PFSK-1 (cell line): Measurements from ENCODE around the gene LPAR1.

ENCODE experiments used
- FOXP2 ChIP-seq: optimal IDR thresholded peaks from 2 replicates; pipeline ENCODE3; 2011; ENCODE audit warnings: borderline replicate concordance, control low read depth, inconsistent platforms; ENCODE audit not compliant: insufficient read depth; ENCODE audit errors: extremely low read length, extremely low read depth
- POLR2AphosphoS5 ChIP-seq: IDR thresholded peaks from 2 replicates; pipeline ENCODE4 v1.6.1; 2012; ENCODE audit warnings: low read depth, mild to moderate bottlenecking, control low read depth, low read length, moderate library complexity
- SIN3A ChIP-seq: IDR thresholded peaks from 2 replicates; pipeline ENCODE4 v1.6.1; 2012; ENCODE audit warnings: mild to moderate bottlenecking, low read length, moderate library complexity, borderline replicate concordance; ENCODE audit not compliant: insufficient read depth
- TAF1 ChIP-seq: IDR thresholded peaks from 2 replicates; pipeline ENCODE4 v1.6.1; 2012; ENCODE audit warnings: low read length, control low read depth, borderline replicate concordance; ENCODE audit not compliant: insufficient read depth
- TF ChIP-seq, protein P1 (sequence below), 2 experiments: IDR thresholded peaks; 2 replicates each; pipeline versions ENCODE4 v1.6.1 to v1.8.0; 2011 to 2012; ENCODE audit warnings: low read depth in 2 of 2, low read length in 2 of 2, control low read depth in 1 of 2, inconsistent platforms in 1 of 2, mild to moderate bottlenecking in 1 of 2, moderate library complexity in 1 of 2; ENCODE audit not compliant: insufficient read depth in 1 of 2

LPAR1 gene

DNA sequence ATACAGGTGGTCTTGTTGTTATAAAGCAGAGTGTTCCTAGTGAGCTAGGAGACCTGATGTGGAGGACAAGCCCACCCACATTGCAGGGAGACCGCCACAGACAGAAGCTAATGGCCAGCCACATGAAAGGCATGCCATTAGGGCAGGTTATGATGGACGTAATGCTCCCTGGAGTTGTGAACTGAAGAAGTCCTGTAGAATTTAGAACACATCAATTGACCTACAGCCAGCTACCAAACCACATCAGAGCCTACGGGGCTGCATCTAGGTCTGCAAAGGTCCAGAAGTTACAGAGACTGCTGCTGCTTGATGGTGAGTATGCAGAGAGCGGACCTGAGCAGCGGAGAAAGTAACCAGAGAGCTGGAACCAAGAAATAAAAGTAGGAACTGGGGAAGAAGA, 116.6 kb downstream of the LPAR1 start:
- TF ChIP-seq TAF1, result no peak
- TF ChIP-seq FOXP2, result no peak
- no peak for TF ChIP-seq SIN3A
- TF ChIP-seq, protein P1, sequence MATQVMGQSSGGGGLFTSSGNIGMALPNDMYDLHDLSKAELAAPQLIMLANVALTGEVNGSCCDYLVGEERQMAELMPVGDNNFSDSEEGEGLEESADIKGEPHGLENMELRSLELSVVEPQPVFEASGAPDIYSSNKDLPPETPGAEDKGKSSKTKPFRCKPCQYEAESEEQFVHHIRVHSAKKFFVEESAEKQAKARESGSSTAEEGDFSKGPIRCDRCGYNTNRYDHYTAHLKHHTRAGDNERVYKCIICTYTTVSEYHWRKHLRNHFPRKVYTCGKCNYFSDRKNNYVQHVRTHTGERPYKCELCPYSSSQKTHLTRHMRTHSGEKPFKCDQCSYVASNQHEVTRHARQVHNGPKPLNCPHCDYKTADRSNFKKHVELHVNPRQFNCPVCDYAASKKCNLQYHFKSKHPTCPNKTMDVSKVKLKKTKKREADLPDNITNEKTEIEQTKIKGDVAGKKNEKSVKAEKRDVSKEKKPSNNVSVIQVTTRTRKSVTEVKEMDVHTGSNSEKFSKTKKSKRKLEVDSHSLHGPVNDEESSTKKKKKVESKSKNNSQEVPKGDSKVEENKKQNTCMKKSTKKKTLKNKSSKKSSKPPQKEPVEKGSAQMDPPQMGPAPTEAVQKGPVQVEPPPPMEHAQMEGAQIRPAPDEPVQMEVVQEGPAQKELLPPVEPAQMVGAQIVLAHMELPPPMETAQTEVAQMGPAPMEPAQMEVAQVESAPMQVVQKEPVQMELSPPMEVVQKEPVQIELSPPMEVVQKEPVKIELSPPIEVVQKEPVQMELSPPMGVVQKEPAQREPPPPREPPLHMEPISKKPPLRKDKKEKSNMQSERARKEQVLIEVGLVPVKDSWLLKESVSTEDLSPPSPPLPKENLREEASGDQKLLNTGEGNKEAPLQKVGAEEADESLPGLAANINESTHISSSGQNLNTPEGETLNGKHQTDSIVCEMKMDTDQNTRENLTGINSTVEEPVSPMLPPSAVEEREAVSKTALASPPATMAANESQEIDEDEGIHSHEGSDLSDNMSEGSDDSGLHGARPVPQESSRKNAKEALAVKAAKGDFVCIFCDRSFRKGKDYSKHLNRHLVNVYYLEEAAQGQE (IDR thresholded peaks at IDR 0.05; ENCODE audit: insufficient read depth in 1 of 2, low read depth in 2 of 2, low read length in 2 of 2), result no peak
- no peak for TF ChIP-seq POLR2AphosphoS5

DNA sequence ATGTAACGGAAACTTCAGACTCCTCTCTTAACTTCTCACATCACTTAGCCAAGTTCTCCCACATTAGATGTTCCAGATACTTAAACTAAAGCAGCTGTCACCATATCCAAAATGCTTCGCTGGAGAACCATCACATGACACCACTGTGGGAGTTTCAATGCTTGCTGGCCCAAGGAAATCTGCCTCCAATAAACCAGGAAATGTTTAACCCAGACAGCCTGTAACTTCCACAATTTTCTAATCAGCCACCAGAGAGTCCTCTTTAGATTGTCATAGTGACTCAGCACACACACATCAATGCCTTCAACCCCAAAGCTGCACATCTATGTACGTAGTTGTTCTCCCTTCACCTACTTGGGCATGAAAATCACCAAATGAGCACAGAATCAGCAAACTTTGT, 118.7 kb downstream of the LPAR1 start:
- TF ChIP-seq, protein P1 (IDR thresholded peaks at IDR 0.05; ENCODE audit: insufficient read depth in 1 of 2, low read depth in 2 of 2, low read length in 2 of 2), result no peak
- TF ChIP-seq TAF1 (no peak), POLR2AphosphoS5 (no peak), FOXP2 (no peak), SIN3A (no peak)

DNA sequence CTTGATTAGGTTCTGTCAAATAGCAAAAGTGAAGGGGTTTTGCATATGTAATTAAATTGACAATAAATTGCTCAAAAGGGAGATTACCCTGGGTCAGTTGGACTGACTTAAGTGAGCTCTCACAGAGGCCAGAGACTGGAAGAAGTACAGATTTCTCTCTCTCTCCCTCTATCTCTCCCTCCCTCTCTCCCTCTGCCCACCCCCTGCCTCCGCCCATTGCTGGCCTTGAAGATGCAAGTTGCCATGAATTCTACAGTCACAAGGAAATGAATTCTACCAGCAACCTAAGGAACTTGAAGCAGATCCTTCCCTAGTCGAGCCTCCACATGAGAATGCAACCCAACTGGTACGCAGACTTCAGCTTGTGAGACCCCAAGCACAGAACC, 119.2 kb downstream of the LPAR1 start:
- TF ChIP-seq FOXP2 (no peak), TAF1 (no peak), SIN3A (no peak), POLR2AphosphoS5 (no peak)
- TF ChIP-seq, protein P1 (IDR thresholded peaks at IDR 0.05; ENCODE audit: insufficient read depth in 1 of 2, low read depth in 2 of 2, low read length in 2 of 2), result no peak

DNA sequence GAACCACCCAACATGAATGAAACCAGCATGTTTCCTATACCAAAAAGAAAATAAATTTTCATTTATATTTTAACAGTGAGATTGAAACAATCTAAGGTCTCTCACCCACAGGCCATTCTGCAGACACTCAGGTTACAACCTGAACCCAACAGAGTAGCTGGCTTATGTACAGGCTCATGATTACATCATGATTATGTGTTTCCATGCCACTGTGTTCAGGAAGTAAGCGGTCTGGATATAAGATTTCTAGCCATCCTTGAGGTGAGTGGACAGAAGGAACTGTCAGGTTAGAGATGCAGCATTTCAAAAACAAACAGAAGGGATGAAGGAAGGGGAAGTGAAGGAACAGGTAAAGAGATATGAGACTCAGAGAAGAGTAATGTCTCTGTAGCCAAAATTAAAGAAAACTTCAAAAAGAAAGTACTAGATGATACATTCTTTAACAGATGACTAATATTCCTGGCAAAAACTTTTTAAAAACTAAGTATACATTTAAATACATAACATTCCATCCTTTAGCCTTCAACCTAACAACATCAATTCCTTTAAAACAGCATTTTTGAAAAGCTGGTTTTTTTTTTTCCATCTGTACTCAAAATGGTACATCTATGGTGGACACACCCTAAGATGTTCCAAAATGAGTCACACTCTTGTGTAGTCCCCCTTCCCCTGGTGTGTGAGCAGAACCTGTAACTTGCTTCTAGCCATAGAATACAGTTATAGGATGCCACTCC, 119.8 kb downstream of the LPAR1 start:
- TF ChIP-seq, protein P1 (IDR thresholded peaks at IDR 0.05; ENCODE audit: insufficient read depth in 1 of 2, low read depth in 2 of 2, low read length in 2 of 2), result no peak
- TF ChIP-seq SIN3A (no peak), POLR2AphosphoS5 (no peak), TAF1 (no peak), FOXP2 (no peak)

DNA sequence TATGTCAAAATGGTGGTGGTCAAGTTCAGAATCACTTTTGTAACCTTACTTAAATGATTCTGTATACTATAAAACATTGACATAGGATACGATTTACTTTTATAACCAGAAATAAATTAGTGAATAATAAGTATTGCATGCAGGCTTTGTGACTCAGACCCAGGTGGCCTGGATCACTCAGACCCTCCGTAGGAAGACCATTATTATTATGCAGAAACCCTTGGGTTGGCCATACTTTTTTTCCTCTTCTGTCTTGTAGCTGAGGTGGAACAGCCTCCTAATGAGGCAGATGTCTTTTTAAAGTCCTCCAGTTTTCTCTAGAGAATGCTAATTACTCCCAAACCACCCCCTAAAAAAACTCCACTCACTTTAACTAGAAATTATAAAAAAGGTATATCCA, 121.9 kb downstream of the LPAR1 start:
- TF ChIP-seq SIN3A, result no peak
- TF ChIP-seq TAF1, result no peak
